ENCODE results near the gene MAP3K1.
"Not testable (repeated sequence)": the region's sequence is repeated elsewhere in the genome, so short reads cannot be mapped to it uniquely, and the experiment has no call there.

The MAP3K1 gene

DNA sequence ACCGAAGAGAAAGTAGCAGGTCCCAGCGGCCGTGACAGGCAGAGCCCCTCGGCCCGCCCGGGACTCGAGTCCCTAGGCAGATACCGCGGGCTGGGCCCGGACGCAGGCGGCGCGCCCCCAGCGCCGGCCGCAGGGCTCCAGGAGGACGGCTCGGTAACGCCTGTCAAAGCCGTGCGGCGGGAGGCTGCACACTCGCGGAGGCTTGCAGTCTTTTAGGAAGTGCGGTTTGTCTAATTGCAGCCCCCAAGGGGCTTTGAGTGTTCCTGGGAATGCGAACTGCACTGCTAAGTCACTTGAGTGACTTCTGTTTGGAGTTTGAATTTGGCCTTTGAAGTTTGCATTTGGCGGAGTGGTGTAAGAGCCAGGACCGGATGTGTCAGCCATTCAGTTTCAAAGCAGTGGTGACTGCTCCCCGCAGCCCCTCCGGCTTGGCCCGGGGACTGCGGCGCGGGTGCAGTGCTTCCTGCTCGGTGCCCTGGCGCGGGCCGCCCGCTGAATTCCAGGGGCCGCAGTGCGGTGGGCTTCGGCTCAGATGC lies 1.3 kb downstream of the MAP3K1 start:
- no peak for DNase-seq

GRCh38 chr5:56817263-56818014 lies 2.1 kb downstream of the MAP3K1 start:
- no peak for DNase-seq

GRCh38 chr5:56818450-56819037 lies 3.2 kb downstream of the MAP3K1 start:
- DNase-seq, result no peak

GRCh38 chr5:56819060-56819881 lies 3.9 kb downstream of the MAP3K1 start:
- peak; percentile 8 for DNase-seq

GRCh38 chr5:56821868-56822267 lies 6.5 kb downstream of the MAP3K1 start:
- not testable (repeated sequence) for DNase-seq

GRCh38 chr5:56822981-56823380 lies 7.6 kb downstream of the MAP3K1 start:
- no peak for DNase-seq

DNA sequence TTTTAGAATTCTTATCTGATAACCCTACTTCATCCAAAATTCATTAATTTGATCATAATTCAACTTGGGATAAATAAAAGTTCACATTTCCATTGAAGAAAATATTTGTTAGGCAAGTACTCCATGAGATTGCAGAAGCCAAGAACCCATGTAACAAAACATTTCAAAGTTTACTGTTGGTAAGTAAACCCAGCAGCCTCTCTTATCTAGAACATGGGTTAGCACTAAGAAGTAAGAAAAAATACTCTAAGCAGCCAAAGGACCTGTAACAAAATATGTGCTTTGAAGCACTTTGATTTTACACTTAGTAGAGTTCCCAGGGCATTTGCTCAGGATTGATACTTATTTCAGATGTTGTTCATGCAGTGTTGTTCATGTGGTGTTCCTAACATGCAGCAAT lies 8.7 kb downstream of the MAP3K1 start:
- no peak for DNase-seq

GRCh38 chr5:56825222-56825824 lies 10.0 kb downstream of the MAP3K1 start:
- DNase-seq, result no peak

DNA sequence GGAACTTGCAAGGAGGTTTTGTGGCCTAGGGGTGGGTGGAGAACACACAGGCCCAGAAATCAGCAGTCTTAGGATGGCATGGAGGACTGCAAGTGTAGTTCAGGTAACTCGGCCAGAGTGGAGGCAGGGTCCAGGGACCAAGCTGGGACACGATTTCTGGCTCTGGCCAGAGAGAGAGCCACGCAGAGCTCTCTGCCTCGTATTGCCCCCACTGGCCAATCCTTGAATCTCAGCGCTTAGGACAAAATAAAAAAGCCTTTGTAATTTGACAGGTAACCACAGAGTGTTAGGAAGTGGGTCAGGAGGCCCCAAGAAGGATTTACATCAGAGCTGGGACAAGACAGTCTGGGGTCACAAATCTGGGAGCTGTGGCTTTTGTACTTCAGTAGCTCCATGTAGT lies 11.7 kb downstream of the MAP3K1 start:
- DNase-seq, result no peak

- no peak for DNase-seq
Measured at GRCh38 chr5:56827924-56828323, 12.6 kb downstream of the MAP3K1 start.

DNA sequence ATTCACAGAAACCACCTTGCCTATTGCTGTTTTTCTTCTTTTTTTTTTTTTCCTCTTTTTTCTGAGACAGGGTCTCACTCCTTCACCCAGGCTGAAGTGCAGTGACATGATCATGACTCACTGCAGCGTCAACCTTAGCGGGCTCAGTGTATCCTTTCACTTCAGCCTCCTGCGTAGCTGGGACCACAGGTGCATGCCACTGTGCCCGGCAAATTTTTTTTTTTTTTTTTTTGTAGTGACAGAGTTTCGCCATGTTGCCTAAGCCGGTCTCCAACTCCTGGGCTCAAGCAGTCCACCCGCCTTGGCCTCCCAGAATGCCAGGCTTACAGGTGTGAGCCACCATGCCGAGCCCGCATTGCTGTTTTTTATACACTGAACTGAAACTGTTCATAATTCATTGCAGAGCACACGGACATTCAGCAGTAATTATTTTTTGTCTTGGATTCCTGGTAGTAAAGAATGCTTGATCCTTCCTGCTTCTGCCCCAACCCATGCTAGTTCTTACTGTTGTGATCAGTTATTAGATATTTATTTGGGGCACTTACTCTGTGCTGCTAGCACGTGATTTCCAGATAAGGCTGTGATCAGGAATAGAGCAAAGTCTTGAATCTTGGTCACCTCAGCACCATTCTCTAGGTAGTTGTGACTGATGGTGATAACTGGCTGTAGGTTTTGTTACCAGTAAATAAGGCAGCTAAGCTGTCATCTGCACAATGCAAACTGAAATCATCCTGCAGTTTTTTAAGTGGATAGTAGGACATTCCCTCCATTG lies 14.0 kb downstream of the MAP3K1 start:
- no peak for DNase-seq

DNA sequence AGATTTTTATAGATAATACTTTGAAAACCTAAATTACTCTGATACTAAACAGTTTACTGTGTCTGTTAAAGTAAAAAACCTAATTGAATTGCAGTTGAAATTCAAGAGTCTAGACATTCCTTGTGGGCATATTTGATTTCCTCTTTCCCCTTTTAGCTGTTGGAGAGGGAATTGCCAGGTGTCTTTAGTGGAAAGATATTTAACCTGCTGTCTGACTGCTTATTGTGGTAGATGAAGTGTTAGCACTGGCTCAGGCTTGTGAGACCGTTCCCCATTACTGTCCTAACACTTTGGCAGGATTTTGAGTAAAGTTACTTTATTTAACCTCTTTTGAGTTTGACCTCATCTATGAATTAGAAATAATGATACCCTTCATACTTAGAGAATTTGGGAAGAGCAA lies 16.4 kb downstream of the MAP3K1 start:
- DNase-seq, result no peak

- no peak for DNase-seq
Measured at GRCh38 chr5:56833325-56833724, 18.0 kb downstream of the MAP3K1 start.

DNA sequence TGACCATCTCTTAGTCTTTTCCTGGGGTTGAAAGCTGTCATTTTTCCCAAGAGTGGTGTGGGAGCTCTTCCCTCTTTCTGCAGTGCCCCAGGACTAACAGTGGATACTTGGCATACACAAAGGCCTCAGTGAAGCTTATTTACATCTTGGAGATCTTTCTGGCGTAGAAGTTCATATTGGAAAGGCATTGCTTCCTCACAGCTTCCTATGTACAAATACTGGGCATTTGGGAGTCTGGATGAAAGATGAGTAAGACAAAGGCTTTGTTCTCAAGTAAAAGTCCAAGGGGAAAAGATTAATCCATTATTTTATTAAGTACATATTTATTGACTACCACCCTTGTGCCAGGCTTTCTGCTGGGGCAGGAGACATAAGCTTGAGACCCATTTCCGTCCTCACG lies 22.0 kb downstream of the MAP3K1 start:
- DNase-seq, result no peak

DNA sequence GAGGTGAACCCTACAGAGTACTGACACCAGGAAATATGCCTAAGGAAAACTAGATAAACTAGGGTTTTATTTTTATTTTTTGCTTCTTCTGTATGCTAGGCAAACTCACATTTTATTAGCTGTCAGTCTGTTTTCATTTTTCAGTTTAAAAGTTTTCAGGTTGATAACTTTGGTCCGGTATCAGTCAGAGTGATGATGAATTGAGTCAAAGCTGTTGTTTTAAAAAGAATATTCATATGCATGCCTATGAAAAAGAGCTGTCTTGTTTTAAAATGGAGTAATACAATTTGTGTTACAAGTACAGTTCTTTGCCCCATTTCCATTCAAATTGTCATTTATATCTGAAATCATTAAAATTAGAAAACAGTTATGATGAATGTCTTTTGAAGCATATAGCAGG lies 22.6 kb downstream of the MAP3K1 start:
- no peak for DNase-seq

DNA sequence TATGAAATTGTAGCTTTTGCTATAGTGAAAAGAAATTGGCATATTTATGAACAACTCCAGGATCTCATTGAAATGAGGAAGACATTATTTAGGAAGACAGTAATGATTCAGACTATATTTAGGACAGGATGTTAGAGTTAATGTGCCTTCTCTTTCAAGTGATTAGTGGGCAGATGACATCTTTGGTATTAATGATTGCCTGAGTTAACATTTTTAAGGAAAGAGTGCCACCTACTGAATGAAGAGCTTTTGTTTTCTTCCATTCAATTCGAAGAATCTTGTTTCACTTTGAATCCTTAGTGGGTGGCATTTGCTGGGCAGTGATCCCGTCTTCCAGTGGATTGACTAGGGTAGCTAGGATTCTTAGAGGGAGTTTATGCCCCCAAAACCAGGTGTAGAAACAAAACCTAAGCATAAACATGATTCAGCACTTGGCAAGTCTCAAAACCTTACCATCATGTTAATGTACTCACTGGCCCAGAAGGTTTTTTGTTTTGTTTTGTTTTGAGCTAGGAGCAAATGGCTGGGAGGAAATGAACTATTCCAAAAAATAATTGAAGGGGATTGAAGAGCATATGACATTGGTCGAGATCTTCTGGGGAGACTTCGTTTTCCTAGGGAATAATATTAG lies 23.2 kb downstream of the MAP3K1 start:
- no peak for DNase-seq

GRCh38 chr5:56839062-56839461 lies 23.7 kb downstream of the MAP3K1 start:
- DNase-seq, result no peak

- no peak for DNase-seq
Measured at GRCh38 chr5:56840597-56840996, 25.2 kb downstream of the MAP3K1 start.

DNA sequence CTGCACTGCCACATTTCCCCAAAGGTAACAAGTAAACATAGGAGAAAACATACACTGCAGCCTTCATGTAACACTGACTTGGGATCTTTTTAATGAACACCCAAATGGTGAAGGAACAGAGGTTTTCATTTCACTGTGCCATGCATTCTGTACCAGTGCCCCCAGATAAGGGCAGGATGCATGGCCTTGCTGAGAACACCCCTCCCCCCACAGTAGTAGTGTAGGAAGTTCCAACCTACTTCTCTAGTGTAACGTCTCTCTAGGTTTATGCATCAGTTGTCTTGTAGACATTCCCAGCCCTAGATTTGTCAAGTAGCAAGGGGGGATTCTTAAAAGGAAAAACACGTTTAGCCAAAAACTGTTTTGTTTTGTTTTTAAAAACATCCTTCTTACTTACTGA lies 29.9 kb downstream of the MAP3K1 start:
- no peak for DNase-seq

DNA sequence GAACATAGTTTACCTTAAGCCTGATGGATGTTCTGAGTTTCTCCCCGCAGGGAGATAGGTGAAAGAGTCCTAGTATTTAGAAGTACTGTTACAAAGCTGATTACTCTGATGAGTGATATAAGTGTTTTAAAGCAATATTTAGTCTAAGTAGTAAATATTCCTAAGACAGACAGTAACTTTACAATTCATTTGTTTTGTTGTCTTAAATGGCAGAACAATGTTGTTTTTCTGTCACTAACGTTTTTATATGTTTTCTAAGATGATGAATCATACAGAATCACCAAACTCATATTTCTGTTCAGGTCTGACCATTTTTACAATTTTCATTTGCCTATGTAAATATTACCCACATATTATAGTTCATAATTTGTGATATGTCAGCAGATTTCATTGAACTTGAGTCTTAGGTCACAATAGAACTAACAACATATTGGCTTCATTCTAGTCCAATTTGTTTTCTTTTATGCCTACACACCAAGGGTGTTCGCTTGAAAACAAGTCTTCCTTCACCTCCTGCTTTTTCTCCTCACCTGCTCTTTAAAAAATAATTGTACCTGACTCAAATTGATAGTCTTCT lies 30.6 kb downstream of the MAP3K1 start:
- no peak for DNase-seq

DNA sequence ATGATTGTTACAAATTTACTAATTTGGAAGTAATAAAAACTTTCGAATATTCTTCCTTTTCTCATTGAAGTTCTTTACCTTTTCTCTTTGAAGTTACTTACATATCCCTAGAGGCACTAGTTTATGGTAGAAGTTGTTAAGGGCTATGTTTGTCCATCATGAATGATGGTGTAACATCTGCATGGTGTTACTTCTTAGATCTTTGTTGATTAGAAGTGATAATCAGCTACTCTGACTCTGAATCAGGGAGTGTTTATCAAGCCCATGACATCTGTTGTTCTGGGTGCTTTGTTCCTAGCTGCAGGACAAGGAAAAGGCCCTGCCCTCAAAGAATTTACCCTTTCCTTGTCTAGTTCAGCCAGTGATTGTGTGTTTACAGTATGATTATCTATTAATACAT lies 32.9 kb downstream of the MAP3K1 start:
- DNase-seq, result no peak

GRCh38 chr5:56849671-56850070 lies 34.3 kb downstream of the MAP3K1 start:
- no peak for DNase-seq
